Measurements from ENCODE around the gene NDUFB2.
"Not testable (repeated sequence)": the region's sequence is repeated elsewhere in the genome, so short reads cannot be mapped to it uniquely, and the experiment has no call there.

NDUFB2 gene

GRCh38 chr7:140696680-140697446 is at the start of gene NDUFB2:
Gene NDUFB2 (plus strand): TSS chr7:140696708. CDS start chr7:140696745, 37 bp downstream.
- DNase-seq: no peak

GRCh38 chr7:140646931-140647647 is 49.4 kb upstream of the NDUFB2 start:
- DNase-seq: no peak

- no peak for DNase-seq
Measured at GRCh38 chr7:140649556-140650205, 46.8 kb upstream of the NDUFB2 start.

- no peak for DNase-seq
Measured at GRCh38 chr7:140650367-140650766, 46.1 kb upstream of the NDUFB2 start.

GRCh38 chr7:140653319-140654108 is 43.0 kb upstream of the NDUFB2 start:
- DNase-seq: no peak

GRCh38 chr7:140654109-140654387 is 42.5 kb upstream of the NDUFB2 start:
- DNase-seq: no peak

- no peak for DNase-seq
Measured at GRCh38 chr7:140654661-140655060, 41.8 kb upstream of the NDUFB2 start.

- no peak for DNase-seq
Measured at GRCh38 chr7:140655511-140656408, 40.7 kb upstream of the NDUFB2 start.

- DNase-seq: no peak
Measured at GRCh38 chr7:140656548-140657515, 39.7 kb upstream of the NDUFB2 start.

- no peak for DNase-seq
Measured at GRCh38 chr7:140657891-140658290, 38.6 kb upstream of the NDUFB2 start.

- DNase-seq: no peak
Measured at GRCh38 chr7:140659856-140660255, 36.7 kb upstream of the NDUFB2 start.

GRCh38 chr7:140661124-140661523 is 35.4 kb upstream of the NDUFB2 start:
- no peak for DNase-seq

GRCh38 chr7:140662938-140663337 is 33.6 kb upstream of the NDUFB2 start:
- DNase-seq: not testable (repeated sequence)

- DNase-seq: no peak
Measured at GRCh38 chr7:140667476-140667875, 29.0 kb upstream of the NDUFB2 start.

GRCh38 chr7:140668641-140669040 is 27.9 kb upstream of the NDUFB2 start:
- DNase-seq: no peak

GRCh38 chr7:140669352-140669751 is 27.2 kb upstream of the NDUFB2 start:
- no peak for DNase-seq

GRCh38 chr7:140669862-140670261 is 26.6 kb upstream of the NDUFB2 start:
- DNase-seq: not testable (repeated sequence)

GRCh38 chr7:140670343-140670935 is 26.1 kb upstream of the NDUFB2 start:
- no peak for DNase-seq

GRCh38 chr7:140671966-140672365 is 24.5 kb upstream of the NDUFB2 start:
- DNase-seq: no peak

- no peak for DNase-seq
Measured at GRCh38 chr7:140672382-140673062, 24.0 kb upstream of the NDUFB2 start, which contains the start of gene ADCK2. Gene ADCK2 (plus strand): TSS chr7:140672945. CDS start chr7:140673331, 386 bp downstream.
